ENCODE results near the gene CTXN1.
"Not testable (repeated sequence)": the region's sequence is repeated elsewhere in the genome, so short reads cannot be mapped to it uniquely, and the experiment has no call there.

CTXN1 gene

DNA sequence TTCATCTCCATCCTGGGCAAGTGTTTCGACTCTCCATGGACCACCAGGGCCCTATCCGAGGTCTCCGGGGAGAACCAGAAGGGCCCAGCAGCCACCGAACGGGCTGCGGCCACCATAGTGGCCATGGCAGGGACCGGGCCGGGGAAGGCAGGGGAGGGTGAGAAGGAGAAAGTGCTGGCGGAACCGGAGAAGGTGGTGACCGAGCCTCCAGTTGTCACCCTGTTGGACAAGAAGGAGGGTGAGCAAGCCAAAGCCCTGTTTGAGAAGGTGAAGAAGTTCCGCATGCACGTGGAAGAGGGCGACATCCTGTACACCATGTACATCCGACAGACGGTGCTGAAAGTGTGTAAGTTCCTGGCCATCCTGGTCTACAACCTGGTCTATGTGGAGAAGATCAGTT is 27.0 kb downstream of the CTXN1 start:
- no peak for DNase-seq

DNA sequence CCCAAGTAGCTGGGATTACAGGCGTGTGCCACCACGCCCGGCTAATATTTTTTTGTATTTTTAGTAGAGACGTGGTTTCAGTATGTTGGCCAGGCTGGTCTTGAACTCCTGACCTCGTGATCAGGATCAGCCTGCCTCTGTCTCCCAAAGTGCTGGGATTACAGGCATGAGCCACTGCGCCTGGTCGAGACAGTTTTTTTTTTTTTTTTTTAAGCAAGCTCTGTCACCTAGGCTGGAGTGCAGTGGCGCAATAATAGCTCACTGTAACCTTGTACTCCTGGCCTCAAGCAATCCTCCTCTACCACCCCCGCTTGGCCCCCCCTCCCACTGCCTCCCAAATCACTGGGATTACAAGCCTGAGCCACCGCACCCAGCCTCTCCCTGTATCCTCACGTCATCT is 28.6 kb downstream of the CTXN1 start:
- no peak for DNase-seq

DNA sequence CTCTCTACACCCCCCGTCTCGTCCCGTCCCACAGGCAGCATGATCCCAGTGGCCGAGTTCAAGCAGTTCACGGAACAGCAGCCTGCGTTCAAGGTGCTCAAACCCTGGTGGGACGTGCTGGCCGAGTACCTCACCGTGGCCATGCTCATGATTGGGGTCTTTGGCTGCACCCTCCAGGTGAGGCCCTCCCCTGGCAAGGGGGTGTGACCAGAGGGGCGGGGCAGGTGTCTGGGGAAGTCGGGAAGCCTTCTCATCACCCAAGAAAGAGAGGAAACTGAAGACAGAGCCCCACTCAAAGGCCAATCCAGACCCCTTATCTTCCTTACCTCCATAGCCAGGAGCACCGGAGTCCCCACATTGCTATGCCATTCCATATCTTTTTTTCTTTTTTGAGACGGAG is 30.4 kb downstream of the CTXN1 start:
- no peak for DNase-seq

DNA sequence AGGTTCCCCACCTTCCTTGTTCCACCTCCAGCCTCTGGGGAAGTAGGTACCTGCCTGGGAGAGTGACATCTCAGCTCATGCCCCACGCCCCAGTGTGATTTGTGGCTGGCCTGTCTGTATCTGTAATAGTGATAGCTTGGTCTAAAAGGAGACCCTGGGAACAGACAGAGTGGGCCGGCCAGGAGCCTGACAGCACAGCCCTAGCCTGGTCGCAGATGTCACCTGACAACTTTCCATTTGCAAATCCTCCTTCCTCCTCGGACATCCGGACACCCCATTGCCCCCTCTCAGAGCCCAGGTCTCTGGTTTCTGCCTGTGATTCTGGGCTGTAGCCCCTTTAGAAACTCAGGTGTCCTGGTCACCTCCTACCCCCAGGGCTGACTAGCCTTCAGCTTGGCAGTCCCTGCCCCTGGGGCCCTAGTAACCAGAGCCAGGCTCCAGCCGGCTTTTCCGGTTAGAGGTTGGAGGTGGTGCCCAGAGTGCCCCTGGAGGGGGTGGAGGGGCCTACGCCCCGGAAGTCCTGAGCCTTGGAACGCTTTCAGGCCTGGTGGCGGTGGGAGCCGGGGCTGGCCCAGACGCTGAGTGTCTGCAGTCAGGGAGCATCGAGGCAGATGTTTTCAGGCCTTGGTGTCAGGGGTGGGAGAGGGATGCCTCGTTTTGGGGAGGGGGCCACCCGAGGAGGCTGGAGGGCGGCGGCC is 31.2 kb downstream of the CTXN1 start:
- DNase-seq, result no peak

DNA sequence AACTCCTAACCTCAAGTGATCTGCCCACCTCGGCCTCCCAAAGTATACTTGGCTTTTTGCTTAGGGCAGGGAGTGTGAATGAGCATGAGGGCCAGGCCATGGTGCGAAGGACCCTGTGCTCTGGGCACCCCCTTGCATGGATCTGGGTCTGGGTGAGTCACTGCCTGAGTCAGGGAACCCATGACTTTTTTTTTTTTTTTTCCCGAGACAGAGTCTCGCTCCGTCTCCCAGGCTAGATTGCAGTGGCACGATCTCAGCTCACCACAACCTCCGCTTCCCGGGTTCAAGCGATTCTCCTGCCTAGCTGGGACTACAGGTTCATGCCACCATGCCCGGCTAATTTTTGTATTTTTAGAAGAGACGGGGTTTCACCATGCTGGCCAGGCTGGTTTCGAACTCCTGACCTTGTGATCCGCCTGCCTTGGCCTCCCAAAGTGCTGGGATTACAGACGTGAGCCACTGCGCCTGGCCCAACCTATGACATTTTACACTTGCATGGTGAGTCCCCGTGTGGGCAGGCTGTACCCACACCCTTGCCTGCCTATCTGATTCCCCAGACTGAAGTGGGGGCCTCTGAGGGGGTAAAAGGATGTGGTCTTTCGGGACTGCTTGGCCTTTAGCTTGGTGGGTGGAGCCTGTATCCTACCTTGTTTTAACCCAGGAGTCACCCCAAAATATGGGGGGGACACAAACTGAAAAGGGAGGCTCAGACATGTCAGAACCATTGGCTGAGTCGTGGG is 32.4 kb downstream of the CTXN1 start:
- not testable (repeated sequence) for DNase-seq

DNA sequence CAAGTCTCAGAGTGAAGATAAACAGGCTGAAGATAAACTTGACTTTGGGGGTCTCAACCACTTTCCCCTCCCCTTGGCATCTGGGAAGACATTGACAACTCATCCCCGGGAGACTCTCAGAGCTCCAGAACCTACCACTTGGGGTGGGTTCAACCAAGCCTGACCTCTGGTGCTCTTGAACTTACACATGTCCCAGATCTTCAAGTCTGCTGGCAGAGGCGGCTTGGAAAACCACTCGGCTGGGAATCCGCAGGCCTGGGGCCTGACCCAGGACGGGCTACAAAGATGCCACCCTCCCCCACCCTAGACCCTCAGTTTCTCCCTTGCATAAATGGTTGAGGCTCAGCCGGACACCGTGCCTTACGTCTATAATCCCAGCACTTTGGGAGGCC is 37.1 kb downstream of the CTXN1 start:
- DNase-seq, result no peak

DNA sequence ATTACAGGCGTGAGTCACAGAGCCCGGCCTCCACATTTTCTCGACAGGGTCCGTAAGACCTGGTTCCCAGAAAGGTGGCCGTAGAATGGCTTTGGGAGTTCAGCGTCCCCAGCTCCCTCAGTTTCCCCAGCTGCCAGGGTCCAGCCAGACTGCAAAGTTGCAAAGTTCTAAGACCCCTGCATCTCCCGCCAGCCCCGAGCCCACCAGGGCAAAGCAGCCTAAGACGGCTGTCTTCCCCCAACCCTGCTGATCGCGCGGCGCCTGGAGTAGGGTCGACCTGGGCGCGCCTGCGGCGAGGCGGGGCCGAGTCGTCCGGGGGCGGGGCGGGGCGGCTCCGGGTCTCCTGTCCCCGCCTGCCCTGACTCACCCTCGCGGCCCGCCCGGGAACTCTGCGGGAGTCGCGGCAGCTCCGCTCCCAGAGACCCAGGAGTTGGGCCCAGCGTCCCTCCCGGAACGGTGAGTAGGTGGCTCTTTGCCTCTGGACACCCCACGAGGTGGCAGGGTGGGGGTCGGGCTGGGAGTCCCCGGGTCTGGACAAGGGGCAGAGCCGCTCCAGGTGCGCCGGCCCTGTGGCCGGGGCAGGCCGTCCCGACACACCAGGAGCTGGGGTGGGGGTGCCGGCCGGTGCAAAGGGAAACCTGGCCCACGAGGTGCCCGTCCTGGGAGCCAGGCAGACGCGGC is 37.6 kb downstream of the CTXN1 start, which contains the start of gene LRRC8E:
LRRC8E (plus strand) TSS at position 366 of the 681 bp plus-strand sequence. CDS start 7,094 bp downstream, outside the sequence.
- peak; percentile 57 for DNase-seq

DNA sequence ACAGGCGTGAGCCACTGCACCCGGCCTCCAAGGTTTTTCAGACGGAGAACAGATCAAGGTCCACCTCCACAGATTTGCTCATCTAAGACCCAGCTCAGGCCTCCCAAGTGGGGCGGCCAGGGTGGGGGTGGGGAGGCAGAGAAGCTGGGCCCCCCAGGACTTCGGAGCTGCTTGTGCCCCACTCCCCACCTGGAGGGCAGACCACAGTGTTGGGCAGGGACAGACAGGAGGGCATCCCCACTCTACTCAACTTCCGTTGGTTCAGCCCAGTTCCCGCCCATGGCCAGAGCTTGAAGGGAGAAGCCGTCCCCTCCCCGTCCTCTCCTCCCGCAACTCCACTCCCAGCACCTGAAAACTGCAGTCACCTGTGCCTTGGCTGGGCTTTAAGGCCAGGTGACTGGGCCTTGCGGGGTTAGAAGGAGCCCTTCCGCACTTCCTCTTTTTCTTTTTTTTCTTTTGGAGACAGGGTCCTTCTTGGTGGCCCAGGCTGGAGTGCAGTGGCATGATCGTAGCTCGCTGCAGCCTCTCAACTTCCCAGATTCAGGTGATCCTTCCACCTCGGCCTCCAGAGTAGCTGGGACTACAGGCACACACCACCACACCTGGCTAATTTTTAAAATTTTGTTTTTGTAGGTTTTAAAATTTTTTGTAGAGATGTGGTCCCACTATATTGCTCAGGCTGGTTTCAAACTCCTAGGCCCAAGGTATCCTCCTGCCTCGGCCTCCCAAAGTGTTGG is 38.4 kb downstream of the CTXN1 start:
- no peak for DNase-seq

DNA sequence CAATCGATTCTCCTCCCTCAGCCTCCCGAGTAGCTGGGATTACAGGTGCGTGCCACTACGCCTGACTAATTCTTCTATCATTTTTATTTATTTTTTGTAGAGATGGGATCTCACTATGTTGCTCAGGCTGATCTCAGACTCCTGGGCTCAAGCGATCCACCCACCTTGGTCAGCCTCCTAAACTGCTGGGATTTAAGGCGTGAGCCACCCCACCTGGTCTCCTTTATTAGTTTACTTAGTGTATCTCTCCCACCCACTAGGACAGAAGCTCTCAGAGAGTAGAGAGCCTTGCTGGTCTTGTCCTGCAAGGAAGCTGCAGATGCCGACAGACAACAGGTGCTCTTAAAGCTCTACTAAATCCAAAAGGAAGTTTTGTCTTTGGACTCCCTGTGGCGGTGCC is 40.1 kb downstream of the CTXN1 start:
- no peak for DNase-seq

DNA sequence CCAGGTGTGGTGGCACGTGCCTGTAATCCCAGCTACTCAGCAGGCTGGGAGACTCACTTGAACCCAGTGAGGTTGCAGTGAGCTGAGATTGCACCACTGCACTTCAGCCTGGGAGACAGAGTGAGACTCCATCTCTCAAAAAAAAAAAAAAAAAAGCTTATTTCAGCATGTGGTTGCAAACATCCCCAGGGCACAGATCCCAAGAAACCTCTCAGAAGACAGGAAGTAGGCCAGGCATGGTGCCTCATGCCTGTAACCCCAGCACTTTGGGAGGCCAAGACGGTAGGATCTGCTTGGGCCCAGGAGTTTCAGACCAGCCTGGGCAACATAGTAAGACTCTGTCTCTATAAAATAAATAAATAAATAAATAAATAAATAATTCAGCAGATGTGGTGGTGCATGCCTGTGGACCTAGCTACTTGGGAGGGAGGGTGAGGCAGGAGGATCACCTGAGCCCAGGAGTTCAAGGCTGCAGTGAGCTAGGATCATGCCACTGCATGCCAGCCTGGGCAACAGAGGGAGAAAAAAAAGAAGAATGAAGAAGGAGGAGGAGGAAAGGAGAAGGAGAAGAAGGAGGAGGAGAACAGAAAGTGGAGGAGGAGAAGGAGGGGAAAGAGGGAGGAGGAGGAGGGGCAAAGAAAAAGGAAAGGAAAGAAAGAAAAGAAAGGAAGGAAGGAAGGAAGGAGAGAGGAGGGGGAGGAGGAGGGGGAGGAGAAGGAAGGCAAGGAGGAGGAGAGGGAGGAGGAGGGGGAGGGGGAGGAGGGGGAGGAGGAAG is 42.0 kb downstream of the CTXN1 start:
- DNase-seq, result no peak

DNA sequence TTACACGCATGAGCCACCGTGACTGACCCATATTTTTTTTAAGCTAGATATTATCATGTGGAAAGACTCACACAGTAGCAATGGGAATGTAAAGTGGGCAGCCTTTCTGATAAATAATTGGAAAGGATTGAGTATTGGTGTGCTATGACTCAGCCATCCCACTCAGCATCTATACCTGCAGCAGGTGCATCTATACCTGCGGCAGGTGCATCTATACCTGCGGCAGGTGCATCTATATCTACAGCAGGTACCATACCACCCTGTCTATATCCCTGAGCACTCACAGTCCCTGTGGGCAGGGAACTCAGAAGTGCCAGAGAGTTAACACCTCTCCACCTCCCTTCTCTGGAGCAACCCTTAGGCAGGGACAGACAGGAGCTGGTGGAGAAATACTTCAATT is 42.8 kb downstream of the CTXN1 start:
- DNase-seq, result no peak

DNA sequence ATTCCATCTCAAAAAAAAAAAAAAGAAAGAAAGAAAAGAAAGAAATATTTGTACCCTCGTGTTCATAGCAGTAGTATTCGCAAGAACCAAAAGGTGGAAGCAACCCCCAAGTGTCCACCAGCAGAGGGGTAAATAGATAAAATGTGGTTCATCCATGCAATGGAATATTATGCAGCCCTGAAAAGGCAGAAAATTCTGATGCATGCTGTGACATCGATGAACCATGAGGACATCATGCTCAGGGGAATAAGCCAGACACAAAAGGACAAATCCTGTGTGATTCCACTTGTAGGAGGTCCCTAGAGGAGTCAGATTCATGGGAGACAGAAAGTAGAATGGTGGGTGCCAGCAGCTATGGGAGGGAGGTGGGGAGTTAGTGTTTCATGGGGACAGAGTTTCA is 44.0 kb downstream of the CTXN1 start:
- no peak for DNase-seq

DNA sequence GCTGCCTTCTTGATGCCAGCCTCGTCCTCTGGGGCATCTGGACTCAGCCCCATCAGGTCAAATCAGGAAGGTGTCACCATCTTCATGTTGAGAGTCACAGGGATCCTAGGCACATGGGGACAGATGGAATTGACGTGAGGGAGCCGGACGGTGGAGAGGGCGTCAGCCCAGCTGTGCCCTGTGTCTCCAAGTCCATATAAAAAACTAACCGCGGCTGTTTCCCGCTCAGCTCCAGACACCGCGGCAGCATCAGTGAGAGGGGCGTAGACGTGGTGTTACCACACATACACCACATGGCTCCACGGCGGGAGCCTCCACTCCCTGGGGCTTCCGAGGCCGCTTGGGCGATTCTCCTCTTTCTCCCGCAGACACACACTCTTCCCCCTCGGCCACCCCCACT is 46.1 kb downstream of the CTXN1 start:
- no peak for DNase-seq

DNA sequence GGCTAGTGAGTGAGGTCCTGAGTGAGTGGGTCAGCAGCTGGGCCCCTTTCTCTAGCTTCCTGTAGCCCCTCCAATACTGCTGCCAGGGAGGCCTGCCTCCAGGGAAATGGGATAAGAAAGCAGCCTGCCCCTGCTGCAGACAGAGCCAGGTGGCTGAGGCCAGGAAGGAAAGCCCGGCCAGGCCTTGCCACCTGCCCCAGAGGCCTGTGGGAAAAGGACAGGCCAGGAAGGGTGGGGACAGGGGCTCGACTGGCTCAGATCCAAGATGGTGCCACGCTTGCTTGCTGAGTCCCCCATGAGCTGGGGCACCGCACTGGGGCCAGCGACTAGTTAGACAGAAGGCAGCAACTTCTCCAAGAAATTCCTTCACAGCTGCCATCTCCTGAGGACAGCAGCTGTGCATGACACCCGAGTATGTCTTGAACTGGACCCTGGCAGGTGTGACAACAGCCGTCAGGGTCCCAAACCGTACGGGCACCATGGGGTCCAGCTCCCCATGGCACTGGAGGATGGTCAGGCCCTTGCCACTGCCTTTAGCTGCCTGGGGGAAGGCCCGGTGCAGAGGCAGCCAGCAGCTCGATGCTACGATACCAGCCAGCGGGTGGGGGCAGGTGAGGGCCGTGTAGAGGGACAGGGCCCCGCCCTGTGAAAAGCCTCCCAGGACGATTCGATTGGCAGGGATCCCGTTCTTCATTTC is 46.7 kb downstream of the CTXN1 start:
- DNase-seq, result no peak

DNA sequence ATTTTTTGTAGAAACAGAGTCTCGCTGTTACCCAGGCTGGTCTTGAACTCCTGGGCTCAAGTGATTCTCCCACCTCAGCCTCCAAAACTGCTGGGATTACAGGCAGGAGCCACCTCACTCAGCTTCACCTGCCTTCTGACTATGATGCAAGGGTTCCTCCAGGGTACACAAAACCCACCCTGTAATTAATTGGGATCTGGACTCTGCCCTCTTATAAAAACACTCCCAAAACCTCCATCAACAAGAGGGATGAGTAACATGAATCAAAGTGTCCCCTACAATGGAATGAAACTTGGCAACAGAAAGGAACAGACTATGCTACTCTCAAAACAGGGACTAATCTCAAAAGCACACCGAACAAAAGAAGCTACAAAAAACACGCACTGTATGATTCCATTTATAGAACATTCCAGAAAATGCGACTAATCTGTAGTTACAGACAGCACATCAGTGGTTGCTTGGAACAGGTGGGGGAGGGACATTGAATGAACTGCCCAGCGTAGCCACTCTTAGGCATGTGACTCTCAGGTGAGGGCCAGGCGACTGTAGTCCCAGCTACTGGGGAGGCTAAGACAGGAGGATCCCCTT is 48.6 kb downstream of the CTXN1 start:
- DNase-seq, result no peak

DNA sequence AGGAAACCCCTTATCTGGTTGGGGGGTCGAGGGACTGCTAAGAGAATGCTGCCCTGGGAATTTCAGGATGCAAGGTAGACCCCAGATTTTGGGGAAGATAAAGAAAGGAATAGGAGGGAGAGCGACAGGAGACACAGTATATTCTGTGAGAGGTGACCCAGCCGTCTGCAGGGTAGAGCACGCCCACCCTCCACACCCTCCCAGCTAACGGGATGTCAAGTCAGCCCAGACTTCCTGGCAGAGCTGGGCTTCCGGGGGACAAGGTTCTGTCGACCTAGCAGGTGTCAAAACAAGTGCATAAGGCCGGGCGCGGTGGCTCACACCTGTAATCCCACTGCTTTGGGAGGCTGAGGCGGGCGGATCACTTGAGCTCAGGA is 51.0 kb downstream of the CTXN1 start:
- DNase-seq, result peak; percentile 28
